ENCODE measurements around the gene SP3. TPM values are rescaled to one million over a fixed set of nuclear protein-coding genes. Genes with fewer than 3 reads are reported as not detected.

SP3 gene
- total and polyA plus RNA-seq, 4 donors: 14.5 to 183 (median 55.2) TPM

GRCh38 chr2:174005801-174006419, 40.7 kb upstream of the SP3 start:
- WGBS, 2 donors: 96 to 97% methylated on average over 11 of the region's 11 CpGs
- peaks cover 0 to 27% (median 0%) of the 10 kb centered on the region in 5 donors for H3K4me1 ChIP-seq (ENCODE audit: control insufficient read depth in 5 of 5, insufficient read depth in 5 of 5, low read length in 5 of 5)
- no peaks in the 10 kb centered on the region for H3K27me3 ChIP-seq (ENCODE audit: control insufficient read depth in 3 of 3, insufficient read depth in 3 of 3, low read length in 2 of 3)
- DNase-seq (no peak), ATAC-seq (ENCODE audit: insufficient read depth, low FRiP score) (no peak)
- no peak overlapping the region for H3K27ac ChIP-seq (ENCODE audit: low read depth in 1 of 2, low read length in 1 of 2)
- no peak overlapping the region for H3K9ac ChIP-seq (ENCODE audit: insufficient read depth in 1 of 2, low read length in 2 of 2)
- no peak overlapping the region for H3K4me3 ChIP-seq
- no peak for TF ChIP-seq CTCF (IDR thresholded peaks at IDR 0.05; ENCODE audit: control extremely low read depth, extremely low read depth)
- H3K9me3 ChIP-seq (ENCODE audit: control insufficient read depth in 4 of 4, insufficient read depth in 3 of 4, low read length in 3 of 4): no peaks in the 10 kb centered on the region
- H3K36me3 ChIP-seq (ENCODE audit: control insufficient read depth in 4 of 4, insufficient read depth in 4 of 4, low read length in 4 of 4): no peaks in the 10 kb centered on the region

- Histone ChIP-seq H3K9me3 (ENCODE audit: control insufficient read depth in 4 of 4, insufficient read depth in 3 of 4, low read length in 3 of 4) (no peaks in the 10 kb centered on the region), H3K4me3 (no peak overlapping the region), H3K27me3 (ENCODE audit: control insufficient read depth in 3 of 3, insufficient read depth in 3 of 3, low read length in 2 of 3) (no peaks in the 10 kb centered on the region), H3K27ac (ENCODE audit: low read depth in 1 of 2, low read length in 1 of 2) (peak overlapping the region in 1 of 2 donors; percentile 86), H3K4me1 (ENCODE audit: control insufficient read depth in 5 of 5, insufficient read depth in 5 of 5, low read length in 5 of 5) (peaks cover 0 to 20% (median under 1%) of the 10 kb centered on the region in 5 donors), H3K36me3 (ENCODE audit: control insufficient read depth in 4 of 4, insufficient read depth in 4 of 4, low read length in 4 of 4) (no peaks in the 10 kb centered on the region), H3K9ac (ENCODE audit: insufficient read depth in 1 of 2, low read length in 2 of 2) (no peak overlapping the region)
- no peak for ATAC-seq (ENCODE audit: insufficient read depth, low FRiP score)
- 65 to 84% methylated on average over 4 of the region's 4 CpGs for WGBS, 2 donors
- no peak for TF ChIP-seq CTCF (IDR thresholded peaks at IDR 0.05; ENCODE audit: control extremely low read depth, extremely low read depth)
- no peak for DNase-seq
Measured at GRCh38 chr2:174004905-174005605, 39.9 kb upstream of the SP3 start.

DNA sequence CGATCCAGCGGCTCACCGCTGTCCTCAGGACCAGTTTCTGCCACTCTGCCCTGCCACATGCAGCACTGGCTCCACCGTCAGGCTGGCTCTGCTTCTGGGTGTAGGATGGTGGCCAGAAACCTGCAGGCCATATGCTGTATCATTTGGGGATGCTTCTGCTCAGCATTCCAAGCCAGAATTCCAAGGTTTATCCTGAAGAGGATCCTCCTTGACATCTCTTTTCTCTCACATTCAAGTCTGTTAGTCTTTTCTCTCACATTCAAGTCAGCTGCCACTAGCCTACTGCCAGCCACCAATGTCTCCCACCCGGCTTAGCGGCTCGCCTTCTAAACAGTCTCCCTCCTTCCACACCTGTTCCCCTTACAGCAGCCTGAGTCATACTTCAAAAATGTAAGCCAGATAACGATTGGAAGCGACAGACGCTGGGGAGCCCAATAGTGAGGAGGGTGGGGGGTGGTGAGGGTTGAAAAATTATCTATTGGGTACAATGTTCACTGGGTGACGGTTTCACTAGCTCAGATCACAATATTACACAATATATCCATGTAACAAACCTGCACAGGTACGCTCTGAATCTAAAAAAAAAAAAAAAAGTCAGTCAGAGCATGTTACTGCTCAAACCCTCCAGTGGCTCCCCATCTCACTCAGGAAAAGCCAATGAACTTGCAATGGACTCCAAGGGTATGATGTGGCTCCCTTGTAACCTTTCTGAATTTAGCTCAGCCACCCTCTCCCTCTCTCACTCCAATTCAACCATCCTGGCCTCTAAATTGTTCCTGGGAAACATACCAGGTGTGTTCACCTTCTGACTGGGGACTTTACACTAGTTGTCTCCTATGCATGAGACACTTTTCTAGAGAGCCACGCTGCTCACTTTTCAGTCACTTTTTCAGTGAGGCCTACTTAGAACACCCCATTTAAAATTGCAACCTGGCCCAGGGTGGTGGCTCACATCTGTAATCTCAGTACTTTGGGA, 38.8 kb upstream of the SP3 start:
- ATAC-seq (ENCODE audit: insufficient read depth, low FRiP score) (no peak), DNase-seq (no peak)
- Histone ChIP-seq H3K9ac (ENCODE audit: insufficient read depth in 1 of 2, low read length in 2 of 2) (no peak overlapping the region), H3K36me3 (ENCODE audit: control insufficient read depth in 4 of 4, insufficient read depth in 4 of 4, low read length in 4 of 4) (no peaks in the 10 kb centered on the region), H3K27me3 (ENCODE audit: control insufficient read depth in 3 of 3, insufficient read depth in 3 of 3, low read length in 2 of 3) (no peaks in the 10 kb centered on the region), H3K27ac (ENCODE audit: low read depth in 1 of 2, low read length in 1 of 2) (peak overlapping the region in 1 of 2 donors; percentile 38), H3K9me3 (ENCODE audit: control insufficient read depth in 4 of 4, insufficient read depth in 3 of 4, low read length in 3 of 4) (no peaks in the 10 kb centered on the region), H3K4me3 (no peak overlapping the region), H3K4me1 (ENCODE audit: control insufficient read depth in 5 of 5, insufficient read depth in 5 of 5, low read length in 5 of 5) (peaks cover 0 to 20% (median 2%) of the 10 kb centered on the region in 5 donors)
- 84 to 85% methylated on average over 13 of the region's 13 CpGs for WGBS, 2 donors
- no peak for TF ChIP-seq CTCF (IDR thresholded peaks at IDR 0.05; ENCODE audit: control extremely low read depth, extremely low read depth)
